GM18526 (cell line): Measurements from ENCODE around the gene LARP4B.

Experiments
- POLR2A ChIP-seq: IDR thresholded peaks from 3 replicates; pipeline ENCODE4 v1.6.1; 2011; ENCODE audit not compliant: insufficient read length; ENCODE audit errors: extremely low read depth

The LARP4B gene

DNA sequence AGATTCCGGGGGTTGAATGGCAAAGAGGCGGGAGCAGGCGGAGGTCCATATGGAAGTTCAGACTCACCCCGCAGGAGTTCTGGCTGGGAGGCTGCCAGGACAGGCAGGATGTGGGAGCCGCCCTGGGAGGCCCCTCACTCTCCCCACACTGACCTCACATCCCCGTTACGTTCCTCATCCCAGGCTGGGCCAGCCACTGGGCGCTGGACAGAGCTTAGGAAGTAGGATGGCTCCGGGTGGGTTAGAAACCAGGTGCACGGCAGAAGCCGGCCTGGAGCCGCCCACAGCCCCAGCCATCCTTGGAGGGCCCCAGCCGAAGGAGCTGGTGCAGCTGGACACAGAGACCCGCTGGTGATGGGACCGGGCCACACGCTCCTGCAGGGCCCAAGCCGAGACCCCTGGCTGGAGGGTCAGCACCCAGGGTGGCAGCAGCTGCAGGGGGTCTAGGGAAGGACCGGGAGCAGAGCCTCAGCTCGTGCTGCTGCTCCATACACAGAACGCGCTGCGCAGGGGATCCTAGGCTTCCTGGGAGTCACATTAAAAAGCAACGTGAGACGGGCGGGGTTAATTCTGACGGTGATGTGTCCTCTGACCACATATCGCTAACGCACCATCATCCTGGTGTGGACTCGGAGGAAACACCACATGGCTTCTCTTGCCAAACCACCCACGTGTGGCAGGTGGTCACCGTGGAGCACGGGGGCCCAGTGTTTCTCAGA lies 143.4 kb downstream of the LARP4B start:
- TF ChIP-seq POLR2A, result no peak

DNA sequence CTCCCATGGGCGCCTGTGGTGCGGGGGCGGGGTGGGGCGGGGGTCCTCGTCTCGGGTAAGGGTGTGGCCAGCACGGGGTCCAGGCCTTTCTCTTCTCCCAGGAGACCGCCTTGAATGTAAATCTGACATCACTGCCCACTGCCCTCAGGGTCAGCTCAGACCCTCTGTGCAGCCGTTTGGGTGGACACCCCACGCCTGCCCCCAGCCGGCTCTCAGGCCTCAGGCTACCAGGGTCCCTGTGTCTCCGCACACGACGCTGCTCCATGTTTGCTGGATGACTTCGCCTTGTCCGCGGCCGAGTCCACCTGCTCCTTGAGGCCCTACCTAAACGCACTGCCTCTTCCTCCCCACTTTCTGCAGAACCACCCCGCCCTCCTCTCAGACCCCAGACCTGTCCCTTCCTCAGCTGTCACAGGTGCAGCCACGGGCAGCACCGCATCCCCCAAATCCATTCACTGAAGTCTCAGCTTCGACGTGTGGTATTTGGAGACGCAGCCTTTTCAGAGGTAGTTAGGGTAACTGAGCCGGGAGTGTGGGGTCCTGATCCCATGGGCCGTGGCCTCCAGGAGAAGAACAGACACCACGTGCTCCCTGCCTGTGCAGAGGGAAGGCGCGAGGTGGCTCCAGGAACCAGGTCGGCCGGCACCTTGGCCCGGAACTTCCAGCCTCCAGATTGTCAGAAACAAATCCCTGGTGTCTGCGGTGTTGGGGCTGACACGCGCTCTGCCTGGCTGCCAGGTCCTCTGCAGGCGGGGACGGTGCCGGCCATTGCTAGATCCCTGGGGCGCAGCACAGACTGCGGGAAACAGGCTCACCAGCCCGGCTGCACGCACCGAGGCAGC lies 144.7 kb downstream of the LARP4B start:
- TF ChIP-seq POLR2A, result no peak

DNA sequence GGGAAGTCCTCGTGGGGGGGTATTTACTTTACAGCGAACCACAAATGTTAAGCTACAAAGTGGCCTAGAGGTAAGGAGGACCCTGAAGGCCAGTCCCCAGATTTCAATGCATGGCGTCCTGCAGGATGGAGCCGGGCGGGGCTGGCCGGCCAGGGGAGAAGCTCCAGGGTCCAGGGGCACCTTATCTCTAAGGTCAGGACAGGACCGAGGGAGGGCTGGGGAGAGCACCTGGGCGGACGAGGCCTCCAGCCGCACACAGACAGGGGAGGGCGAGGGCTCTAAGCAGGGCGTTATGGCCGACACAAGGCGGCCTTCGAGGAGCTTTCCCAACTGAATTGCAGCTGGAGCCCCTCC lies 145.7 kb downstream of the LARP4B start:
- no peak for TF ChIP-seq POLR2A

DNA sequence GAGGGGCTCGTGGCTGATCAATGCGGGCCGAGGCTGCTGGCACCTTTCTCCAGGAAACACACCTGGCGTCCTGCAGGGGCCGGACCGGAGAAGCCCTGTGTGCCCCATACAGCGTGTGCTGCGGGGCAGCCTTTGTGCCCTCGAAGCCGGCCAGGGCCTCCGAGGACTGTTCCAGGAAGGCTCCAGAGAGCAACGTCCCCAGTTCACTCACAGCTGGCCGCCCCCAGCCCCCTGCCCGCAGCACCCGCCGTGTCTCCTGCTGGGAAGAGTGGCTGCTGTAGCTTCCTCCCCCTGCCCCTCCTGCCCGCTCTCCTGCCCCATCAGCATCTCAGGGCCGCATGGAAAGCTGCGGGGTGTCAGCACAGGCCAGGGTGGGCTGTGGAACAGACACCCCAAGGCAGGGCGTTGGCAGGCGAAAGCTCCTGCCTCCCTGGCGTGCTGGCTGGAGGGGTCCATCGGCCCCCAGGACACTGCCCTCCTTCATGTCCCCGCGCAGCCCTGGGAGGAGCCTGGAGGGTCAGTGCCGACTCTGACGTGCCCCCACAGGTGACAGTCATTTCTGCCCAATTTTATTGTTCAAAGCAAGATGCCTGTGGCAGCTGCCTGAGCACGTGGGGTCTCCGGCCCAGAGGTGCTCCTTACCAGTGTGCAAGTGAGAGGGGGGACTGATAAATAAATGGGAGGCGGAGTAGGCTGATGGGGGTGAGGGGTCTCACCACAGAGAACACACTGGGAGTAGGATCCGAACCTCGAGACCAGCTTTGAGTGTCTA lies 146.2 kb downstream of the LARP4B start:
- no peak for TF ChIP-seq POLR2A

DNA sequence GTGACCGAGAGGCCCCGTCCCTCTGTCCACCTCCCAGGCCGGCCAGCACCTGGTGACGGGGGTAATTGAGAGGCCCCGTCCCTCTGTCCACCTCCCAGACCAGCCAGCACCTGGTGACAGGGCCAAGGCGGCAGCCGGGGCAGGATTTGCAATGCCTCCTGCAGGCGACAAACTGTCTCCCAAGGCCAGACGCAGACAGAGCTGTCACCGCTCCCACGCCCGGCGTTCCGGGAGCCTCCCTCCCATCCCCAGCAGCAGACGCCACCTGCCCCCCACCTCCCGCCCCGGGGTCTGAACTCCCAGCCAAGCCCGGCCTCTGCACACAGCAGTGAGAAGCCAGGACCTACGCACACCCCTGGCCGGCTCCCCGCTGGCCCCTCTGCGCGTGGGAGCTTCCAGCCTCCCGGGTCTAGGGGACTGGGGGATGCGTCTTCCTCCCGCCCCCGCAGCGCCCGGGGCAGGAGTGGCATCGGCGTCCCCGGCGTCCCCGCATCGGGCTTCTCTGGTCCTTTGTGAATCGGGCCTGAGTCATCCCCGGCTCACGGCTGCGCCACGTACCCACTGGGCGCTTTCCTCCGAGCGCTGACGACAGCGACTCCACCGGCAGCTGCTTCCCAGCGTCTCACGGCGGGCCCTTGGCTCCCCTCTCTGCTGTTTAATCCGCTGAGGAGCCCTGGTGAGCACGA lies 147.0 kb downstream of the LARP4B start:
- no peak for TF ChIP-seq POLR2A

DNA sequence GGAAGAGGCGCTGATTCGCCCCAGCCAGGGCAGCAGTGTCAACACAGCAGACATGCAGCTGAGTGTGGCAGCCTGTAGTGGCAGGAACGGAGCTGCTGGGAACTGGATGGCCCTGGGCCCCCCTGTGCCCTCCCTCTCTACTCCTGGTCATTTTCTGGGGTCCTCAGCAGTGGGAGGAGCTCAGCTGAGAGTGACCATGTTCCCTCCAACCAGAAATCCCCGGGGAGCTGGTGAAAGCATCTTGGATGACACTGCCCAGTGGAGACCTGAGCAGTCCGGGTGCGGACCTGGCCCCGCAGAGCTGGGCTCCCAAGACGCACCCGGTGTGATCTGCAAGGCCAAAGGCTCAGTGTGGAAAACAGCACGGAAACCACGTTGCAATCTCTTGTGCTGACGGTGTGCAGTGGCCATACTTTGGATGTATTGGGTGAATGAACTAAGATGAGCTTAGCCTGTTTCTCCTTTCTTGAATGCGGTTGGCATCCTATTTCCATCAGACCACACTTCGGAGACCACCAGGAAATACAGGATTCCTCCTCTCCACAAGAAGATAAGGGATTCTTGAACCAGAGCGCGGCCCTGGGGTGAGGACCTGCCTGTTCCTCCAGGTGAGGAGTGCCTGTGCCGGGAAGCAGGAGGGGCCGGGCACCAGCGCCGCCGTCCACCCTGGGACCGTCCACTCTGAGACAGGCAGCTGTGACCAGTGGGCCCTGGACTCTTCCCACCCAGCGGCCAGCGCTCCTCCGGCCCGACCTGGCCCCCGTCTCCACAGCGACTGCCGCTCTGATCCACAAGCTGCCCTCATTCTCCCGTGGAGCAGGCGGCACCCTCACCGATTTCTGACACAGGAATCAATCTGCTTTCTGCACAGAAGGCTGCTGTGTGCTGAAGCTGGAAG lies 148.5 kb downstream of the LARP4B start:
- TF ChIP-seq POLR2A, result no peak

DNA sequence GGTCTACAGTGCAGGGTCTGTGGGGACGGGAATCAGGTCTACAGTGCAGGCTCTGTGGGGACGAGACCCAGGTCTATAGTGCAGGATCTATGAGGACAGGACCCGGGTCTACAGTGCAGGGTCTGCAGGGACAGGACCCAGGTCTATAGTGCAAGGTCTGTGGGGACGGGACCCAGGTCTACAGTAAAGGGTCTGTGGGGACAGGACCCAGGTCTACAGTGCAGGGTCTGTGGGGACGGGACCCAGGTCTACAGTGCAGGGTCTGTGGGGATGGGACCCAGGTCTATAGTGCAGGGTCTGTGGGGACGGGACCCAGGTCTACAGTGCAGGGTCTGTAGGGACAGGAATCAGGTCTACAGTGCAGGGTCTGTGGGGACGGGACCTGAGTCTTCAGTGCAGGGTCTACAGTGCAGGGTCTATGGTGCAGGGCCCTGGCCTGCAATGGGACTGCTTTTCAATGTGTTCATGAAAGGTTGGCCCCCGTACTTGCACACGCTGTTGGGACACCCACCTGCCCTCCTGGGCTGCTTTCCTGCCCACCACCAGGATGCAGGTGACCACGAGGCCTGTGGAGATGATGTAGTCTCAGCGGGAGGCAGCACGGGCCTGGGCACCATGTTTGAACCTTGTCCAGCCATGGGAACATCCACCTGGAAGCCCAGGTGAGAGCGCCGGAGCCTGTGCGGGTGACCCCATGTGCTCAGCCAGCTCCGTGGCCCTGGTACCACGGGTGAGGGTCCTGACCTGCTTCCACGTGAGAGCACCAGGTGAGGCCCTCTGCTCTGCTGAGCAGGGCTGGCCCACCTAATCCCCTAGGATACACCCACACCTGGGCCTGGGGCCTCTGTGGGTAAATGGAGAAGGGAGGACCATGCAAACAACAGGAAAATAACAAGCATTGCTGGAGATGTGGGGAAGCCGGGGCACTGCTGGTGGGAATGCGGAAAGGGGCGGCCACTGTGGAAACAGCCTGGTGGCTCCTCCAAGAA lies 150.7 kb downstream of the LARP4B start:
- no peak for TF ChIP-seq POLR2A

DNA sequence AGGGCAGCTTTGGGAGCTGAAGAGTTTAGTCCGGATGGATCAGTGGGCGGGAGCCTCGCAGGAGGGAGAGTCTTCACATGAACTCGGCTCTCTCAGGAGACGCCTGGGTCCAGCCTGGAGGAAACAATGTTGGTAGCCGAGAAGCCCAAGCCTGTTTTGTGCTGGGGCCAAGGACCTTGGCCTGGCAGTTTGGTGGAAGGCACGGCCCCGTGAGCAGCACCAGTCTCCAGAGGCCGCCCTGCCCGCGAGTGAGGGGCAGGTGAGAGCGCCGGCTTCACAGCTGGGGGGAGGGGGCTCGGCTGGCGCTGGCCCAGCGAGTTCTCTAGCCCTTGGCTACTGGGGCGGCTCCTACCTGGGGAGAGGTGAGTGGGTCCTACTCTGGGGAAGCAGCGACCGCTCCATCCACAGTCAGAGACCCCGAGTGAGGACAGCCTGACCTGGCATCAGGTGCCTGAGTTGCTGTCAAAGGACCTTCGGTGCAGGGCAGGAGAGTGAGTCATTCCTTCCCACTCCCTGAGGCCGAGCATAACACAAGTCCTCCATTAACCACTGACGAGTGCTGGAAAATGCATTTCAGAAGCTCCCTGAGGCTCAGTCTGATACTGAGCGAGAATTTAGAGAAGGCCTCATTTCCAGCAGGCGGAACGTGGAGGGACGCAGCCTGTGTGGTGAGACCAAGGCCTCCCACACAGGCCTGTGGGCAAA lies 152.7 kb downstream of the LARP4B start:
- TF ChIP-seq POLR2A, result no peak

DNA sequence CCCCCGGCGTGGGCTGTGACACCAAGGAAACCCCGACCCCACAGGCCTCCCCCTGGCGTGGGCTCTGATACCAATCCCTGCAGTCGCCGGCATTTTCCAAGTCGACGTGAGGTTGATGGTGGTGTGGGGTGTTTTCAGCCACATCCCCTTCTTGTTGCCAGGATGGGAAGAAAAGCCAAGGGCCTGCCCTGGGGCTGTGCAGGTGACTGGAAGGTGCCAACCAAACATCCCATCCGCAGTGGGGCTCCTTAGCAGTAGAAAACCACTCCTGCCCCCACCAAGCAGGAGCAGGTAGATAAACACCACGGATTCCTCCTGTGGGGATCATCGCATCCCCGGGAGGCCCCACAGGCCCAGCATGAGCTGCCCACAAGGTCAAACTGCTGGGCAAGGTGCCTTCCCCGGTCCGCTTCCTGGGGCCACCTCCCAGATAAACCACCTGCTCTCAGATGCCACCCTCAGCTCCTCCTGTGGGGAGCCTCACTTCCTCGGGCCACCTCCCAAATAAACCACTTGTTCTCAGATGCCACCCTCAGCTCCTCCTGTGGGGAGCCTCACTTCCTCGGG lies 153.5 kb downstream of the LARP4B start:
- no peak for TF ChIP-seq POLR2A

DNA sequence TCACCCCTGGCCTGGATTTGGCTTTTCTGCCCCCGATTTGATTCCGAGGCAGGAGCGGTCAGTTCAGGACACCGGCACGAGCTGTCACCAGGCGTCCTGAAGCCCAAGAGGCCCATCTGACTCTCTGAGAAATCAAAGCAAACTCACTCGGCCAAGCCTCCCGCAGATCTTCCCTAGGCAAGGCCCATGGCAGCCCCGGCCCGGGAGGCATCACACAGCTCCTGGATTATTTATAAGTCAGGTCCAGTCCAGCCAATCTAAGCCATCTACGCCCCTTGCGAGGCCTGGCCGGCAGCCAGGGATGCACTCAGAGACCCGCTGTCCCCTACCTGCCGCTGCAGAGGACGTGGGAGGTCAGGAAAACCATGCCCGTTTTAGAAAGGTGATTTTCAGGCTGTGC lies 154.7 kb downstream of the LARP4B start:
- TF ChIP-seq POLR2A, result no peak

DNA sequence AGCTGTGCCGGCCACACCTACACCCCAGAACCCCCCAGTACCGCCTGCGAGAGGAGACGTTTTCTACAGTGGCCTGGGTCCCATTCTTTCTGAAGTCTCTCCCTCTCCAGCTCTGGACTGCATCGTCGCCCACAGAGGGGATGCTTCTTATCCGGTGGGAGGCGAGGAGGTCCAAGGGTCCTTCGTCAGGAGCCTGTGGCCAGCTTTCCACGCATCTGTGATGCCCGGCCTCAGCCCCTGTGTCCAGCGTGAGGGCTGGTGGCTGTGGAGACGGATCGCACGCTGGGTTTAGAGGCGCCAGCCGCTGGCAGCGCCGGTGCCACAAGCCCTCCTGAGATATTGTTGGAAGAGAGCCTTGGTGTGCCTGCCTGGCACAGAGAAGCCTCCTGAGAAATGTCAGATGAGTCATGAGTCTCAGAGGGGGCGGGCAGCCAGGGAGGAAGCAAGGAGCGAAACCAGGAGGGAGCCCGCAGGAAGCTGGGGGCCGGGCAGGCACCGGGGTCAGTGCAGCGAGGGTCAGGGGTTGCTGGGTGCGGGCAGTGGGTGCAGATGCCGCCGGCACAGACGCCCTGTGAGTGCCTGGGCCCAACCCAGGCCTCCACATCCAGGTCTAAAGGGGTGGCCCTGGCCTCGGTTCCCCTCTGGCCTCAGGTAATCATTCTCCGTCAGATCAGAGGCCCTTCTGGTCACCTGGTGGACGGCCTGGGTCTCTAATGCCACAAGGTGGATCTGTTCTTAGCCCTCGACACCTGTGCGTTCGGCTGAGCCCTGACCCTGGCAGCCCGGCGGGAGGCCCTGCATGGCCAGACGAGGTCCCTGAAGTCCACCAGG lies 156.0 kb downstream of the LARP4B start:
- no peak for TF ChIP-seq POLR2A
